ENCODE measurements around the gene SLCO3A1. TPM values are rescaled to one million over a fixed set of nuclear protein-coding genes. Genes with fewer than 3 reads are reported as not detected.

Gene SLCO3A1
- total RNA-seq, 1 experiment from 2014 or later = 5.1 TPM

DNA sequence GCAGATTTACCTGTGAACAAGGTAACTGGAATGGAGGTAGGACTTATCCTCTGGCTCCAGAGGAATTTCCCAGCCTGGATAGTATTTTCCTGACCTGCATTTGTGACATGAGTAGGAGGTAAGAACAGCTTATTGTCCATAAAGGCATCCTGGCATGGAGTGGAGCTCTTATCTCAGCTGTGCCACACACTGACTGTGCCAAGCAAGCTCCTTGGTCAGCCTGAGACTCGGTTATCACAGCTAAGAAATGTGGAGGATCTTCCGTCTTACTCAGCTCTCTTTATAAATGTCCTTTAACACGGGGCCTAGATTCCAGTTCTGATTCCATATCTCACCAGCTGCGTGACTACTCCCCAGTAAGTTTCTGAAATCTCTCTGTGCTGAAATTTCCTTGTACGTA lies 38.9 kb downstream of the SLCO3A1 start:
- DNase-seq (ENCODE audit: low read depth, low spot score) (no peak), ATAC-seq (no peak)
- H3K36me3 ChIP-seq (ENCODE audit: control insufficient read depth in 1 of 2, insufficient read depth in 2 of 2, low read length in 2 of 2) = no peaks in the 10 kb centered on the region
- H3K9me2 ChIP-seq (ENCODE audit: insufficient read depth) = no peaks in the 10 kb centered on the region
- no peak overlapping the region for H3K27ac ChIP-seq (ENCODE audit: low read depth, low read length)
- TF ChIP-seq TCF7L2 (IDR thresholded peaks at IDR 0.05; ENCODE audit: borderline replicate concordance, extremely low read depth, insufficient read depth, insufficient read length) (no peak), EZH2phosphoT487 (IDR thresholded peaks at IDR 0.05; ENCODE audit: borderline replicate concordance) (no peak), ELF1 (IDR thresholded peaks at IDR 0.05; ENCODE audit: borderline replicate concordance, low read depth) (no peak), SRF (IDR thresholded peaks at IDR 0.05; ENCODE audit: low read depth) (no peak), RAD21 (IDR thresholded peaks at IDR 0.05; ENCODE audit: low read depth) (no peak), FOSL1 (IDR thresholded peaks at IDR 0.05; ENCODE audit: low read depth) (no peak), ZFX (IDR thresholded peaks at IDR 0.05) (no peak), JUND (IDR thresholded peaks at IDR 0.05) (no peak), CBX3 (IDR thresholded peaks at IDR 0.05; ENCODE audit: low read depth) (no peak), SP1 (IDR thresholded peaks at IDR 0.05; ENCODE audit: low read depth) (no peak), EZH2 (IDR thresholded peaks at IDR 0.05) (no peak), SIN3A (IDR thresholded peaks at IDR 0.05; ENCODE audit: low read depth) (no peak), YY1 (IDR thresholded peaks at IDR 0.05; ENCODE audit: extremely low read depth, insufficient replicate concordance, low read depth, low read length) (no peak), EGR1 (IDR thresholded peaks at IDR 0.05; ENCODE audit: low read depth) (no peak)
- TF ChIP-seq, protein P1, sequence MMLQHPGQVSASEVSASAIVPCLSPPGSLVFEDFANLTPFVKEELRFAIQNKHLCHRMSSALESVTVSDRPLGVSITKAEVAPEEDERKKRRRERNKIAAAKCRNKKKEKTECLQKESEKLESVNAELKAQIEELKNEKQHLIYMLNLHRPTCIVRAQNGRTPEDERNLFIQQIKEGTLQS (IDR thresholded peaks at IDR 0.05) = no peak
- TF ChIP-seq, protein P2, sequence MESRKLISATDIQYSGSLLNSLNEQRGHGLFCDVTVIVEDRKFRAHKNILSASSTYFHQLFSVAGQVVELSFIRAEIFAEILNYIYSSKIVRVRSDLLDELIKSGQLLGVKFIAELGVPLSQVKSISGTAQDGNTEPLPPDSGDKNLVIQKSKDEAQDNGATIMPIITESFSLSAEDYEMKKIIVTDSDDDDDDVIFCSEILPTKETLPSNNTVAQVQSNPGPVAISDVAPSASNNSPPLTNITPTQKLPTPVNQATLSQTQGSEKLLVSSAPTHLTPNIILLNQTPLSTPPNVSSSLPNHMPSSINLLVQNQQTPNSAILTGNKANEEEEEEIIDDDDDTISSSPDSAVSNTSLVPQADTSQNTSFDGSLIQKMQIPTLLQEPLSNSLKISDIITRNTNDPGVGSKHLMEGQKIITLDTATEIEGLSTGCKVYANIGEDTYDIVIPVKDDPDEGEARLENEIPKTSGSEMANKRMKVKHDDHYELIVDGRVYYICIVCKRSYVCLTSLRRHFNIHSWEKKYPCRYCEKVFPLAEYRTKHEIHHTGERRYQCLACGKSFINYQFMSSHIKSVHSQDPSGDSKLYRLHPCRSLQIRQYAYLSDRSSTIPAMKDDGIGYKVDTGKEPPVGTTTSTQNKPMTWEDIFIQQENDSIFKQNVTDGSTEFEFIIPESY (IDR thresholded peaks at IDR 0.05; ENCODE audit: extremely low read depth, insufficient replicate concordance, low read length) = no peak
- TF ChIP-seq, protein P3, sequence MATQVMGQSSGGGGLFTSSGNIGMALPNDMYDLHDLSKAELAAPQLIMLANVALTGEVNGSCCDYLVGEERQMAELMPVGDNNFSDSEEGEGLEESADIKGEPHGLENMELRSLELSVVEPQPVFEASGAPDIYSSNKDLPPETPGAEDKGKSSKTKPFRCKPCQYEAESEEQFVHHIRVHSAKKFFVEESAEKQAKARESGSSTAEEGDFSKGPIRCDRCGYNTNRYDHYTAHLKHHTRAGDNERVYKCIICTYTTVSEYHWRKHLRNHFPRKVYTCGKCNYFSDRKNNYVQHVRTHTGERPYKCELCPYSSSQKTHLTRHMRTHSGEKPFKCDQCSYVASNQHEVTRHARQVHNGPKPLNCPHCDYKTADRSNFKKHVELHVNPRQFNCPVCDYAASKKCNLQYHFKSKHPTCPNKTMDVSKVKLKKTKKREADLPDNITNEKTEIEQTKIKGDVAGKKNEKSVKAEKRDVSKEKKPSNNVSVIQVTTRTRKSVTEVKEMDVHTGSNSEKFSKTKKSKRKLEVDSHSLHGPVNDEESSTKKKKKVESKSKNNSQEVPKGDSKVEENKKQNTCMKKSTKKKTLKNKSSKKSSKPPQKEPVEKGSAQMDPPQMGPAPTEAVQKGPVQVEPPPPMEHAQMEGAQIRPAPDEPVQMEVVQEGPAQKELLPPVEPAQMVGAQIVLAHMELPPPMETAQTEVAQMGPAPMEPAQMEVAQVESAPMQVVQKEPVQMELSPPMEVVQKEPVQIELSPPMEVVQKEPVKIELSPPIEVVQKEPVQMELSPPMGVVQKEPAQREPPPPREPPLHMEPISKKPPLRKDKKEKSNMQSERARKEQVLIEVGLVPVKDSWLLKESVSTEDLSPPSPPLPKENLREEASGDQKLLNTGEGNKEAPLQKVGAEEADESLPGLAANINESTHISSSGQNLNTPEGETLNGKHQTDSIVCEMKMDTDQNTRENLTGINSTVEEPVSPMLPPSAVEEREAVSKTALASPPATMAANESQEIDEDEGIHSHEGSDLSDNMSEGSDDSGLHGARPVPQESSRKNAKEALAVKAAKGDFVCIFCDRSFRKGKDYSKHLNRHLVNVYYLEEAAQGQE (IDR thresholded peaks at IDR 0.05; ENCODE audit: low read depth) = no peak
- TF ChIP-seq, protein P4, sequence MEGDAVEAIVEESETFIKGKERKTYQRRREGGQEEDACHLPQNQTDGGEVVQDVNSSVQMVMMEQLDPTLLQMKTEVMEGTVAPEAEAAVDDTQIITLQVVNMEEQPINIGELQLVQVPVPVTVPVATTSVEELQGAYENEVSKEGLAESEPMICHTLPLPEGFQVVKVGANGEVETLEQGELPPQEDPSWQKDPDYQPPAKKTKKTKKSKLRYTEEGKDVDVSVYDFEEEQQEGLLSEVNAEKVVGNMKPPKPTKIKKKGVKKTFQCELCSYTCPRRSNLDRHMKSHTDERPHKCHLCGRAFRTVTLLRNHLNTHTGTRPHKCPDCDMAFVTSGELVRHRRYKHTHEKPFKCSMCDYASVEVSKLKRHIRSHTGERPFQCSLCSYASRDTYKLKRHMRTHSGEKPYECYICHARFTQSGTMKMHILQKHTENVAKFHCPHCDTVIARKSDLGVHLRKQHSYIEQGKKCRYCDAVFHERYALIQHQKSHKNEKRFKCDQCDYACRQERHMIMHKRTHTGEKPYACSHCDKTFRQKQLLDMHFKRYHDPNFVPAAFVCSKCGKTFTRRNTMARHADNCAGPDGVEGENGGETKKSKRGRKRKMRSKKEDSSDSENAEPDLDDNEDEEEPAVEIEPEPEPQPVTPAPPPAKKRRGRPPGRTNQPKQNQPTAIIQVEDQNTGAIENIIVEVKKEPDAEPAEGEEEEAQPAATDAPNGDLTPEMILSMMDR (IDR thresholded peaks at IDR 0.05 in 2 of 3, conservative IDR thresholded peaks at IDR 0.05 in 1 of 3; ENCODE audit: borderline replicate concordance in 1 of 3, insufficient read depth in 1 of 3, low read depth in 2 of 3, low read length in 2 of 3) = no peak
- intact Hi-C loops (cut with micrococcal nuclease) = no loop called here
- H3K9me3 ChIP-seq (ENCODE audit: control insufficient read depth in 1 of 2, insufficient read depth in 1 of 2, low read depth in 1 of 2, low read length in 2 of 2) = no peaks in the 10 kb centered on the region
- no peak overlapping the region for H2AFZ ChIP-seq (ENCODE audit: low read depth, low read length, poor library complexity, severe bottlenecking)
- no peak overlapping the region for H3K9ac ChIP-seq (ENCODE audit: low read length)
- CTCF ChIA-PET = no interaction called here
- H3K4me1 ChIP-seq (ENCODE audit: control insufficient read depth in 1 of 2, insufficient read depth in 2 of 2, low read length in 2 of 2) = peaks cover 0 to 12% of the 10 kb centered on the region in 2 experiments; a peak in 2 of 4 replicates
- no peaks in the 10 kb centered on the region for H3K79me2 ChIP-seq (ENCODE audit: insufficient read depth, low read length)
- no peaks in the 10 kb centered on the region for H4K20me1 ChIP-seq (ENCODE audit: insufficient read depth)
- H3K27me3 ChIP-seq (ENCODE audit: insufficient read depth, low read length) = no peaks in the 10 kb centered on the region
- H3K4me2 ChIP-seq (ENCODE audit: low read length) = no peak overlapping the region
- no TSS peak for BruUV-seq (replicated peaks)
- no peak overlapping the region for H3K4me3 ChIP-seq (replicated peaks in 1 of 2; ENCODE audit: low read depth in 1 of 2, low read length in 2 of 2)
- POLR2A ChIA-PET = no interaction called here
- RAD21 ChIA-PET (ENCODE audit: low non-redundant PET in 1 of 2, low total read pairs in 2 of 2, uncharacterized antibody in 2 of 2, unreplicated experiment in 2 of 2) = no interaction called here

Measured in HCT116 (cell line).